Heart left ventricle (tissue), 13 donors: Measurements from ENCODE around the gene SCRG1.

Experiments
- POLR2A ChIP-seq, 2 donors: fragments of 450-650 bp; IDR thresholded peaks; one replicate each; pipeline ENCODE4 v1.6.1; 2017; ENCODE audit warnings: antibody characterized with exemption in 2 of 2, mild to moderate bottlenecking in 2 of 2, moderate library complexity in 2 of 2
- TF ChIP-seq, protein P1 (sequence below), 12 donors: fragments of 200-600 bp; sonication (generic) in 4 of 12; IDR thresholded peaks; one replicate each; pipeline versions ENCODE4 v1.5.0 to v1.8.0; 2018 to 2022; ENCODE audit warnings: antibody characterized with exemption in 12 of 12, mild to moderate bottlenecking in 5 of 12
- donor health status: ischemic (EF 13 %, LVEDD 7.1; RV severe dilation, severe dysfunction).
- donor health status: DM: no; HTN: yes; CAD: no.
- donor health status: DM: no; HTN: no; CAD: no.
- donor health status: ischemic (EF 25% LVEDD 6.9; RV normal size, moderate dysfunction).
- donor health status: ischemic (EF 25% LVEDD 5.7; RV mildly dilated, moderate dysfunction).
- donor health status: ischemic (EF 35%, LVEDD 5.7; RV mildly dilated, moderate dysfunction).
- donor health status: nonischemic (EF 11% LVEDD 7.7; RV severe dilation, severe dysfunction).
- donor health status: DM: yes; HTN: yes; CAD: no.
- donor health status: PGD.
- donor health status: ischemic (EF 29% LVEDD 5.4; RV normal size, mild dysfunction).
- donor health status: nonischemic (EF 23%, LVEDD 6.1; RV moderate dilation, normal function).

- TF ChIP-seq, protein P1, sequence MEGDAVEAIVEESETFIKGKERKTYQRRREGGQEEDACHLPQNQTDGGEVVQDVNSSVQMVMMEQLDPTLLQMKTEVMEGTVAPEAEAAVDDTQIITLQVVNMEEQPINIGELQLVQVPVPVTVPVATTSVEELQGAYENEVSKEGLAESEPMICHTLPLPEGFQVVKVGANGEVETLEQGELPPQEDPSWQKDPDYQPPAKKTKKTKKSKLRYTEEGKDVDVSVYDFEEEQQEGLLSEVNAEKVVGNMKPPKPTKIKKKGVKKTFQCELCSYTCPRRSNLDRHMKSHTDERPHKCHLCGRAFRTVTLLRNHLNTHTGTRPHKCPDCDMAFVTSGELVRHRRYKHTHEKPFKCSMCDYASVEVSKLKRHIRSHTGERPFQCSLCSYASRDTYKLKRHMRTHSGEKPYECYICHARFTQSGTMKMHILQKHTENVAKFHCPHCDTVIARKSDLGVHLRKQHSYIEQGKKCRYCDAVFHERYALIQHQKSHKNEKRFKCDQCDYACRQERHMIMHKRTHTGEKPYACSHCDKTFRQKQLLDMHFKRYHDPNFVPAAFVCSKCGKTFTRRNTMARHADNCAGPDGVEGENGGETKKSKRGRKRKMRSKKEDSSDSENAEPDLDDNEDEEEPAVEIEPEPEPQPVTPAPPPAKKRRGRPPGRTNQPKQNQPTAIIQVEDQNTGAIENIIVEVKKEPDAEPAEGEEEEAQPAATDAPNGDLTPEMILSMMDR (IDR thresholded peaks at IDR 0.05) = no peak
- no peak for TF ChIP-seq POLR2A (IDR thresholded peaks at IDR 0.05)
Measured at GRCh38 chr4:173446416-173446815, 47.5 kb upstream of the SCRG1 start.
